GM12874 (cell line): ENCODE data around the gene YPEL5.

ENCODE experiments used
- TF ChIP-seq, protein P1 (sequence below): IDR thresholded peaks from 2 replicates; pipeline ENCODE4 v1.5.1; 2011; ENCODE audit warnings: low read depth, mild to moderate bottlenecking, control low read depth, low read length, moderate library complexity; ENCODE audit not compliant: insufficient read depth

Gene YPEL5

DNA sequence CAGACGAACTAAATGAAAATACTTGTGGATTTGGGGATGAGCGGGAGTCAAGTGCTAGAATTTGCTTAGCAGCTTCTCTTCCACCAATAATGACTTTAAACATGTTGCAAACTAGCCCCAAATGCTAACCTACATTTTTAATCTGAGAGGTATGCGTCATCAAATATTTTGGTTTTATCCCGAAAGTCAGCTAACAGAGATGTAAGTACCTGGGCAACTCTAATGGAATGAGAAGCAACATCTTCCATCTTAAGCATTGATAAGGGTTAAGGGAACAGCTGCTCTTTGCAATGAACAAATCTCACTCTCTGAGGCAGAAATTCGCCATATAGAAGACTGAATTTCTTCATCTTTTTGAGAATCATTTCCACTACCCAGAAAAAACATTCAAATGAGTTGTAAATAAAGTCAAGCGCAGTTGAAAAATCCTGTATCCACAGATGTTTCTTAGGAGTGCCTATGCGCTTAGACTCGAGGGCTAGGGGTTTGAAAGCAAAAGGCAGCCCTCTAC is 926 bp upstream of the YPEL5 start:
- TF ChIP-seq, protein P1, sequence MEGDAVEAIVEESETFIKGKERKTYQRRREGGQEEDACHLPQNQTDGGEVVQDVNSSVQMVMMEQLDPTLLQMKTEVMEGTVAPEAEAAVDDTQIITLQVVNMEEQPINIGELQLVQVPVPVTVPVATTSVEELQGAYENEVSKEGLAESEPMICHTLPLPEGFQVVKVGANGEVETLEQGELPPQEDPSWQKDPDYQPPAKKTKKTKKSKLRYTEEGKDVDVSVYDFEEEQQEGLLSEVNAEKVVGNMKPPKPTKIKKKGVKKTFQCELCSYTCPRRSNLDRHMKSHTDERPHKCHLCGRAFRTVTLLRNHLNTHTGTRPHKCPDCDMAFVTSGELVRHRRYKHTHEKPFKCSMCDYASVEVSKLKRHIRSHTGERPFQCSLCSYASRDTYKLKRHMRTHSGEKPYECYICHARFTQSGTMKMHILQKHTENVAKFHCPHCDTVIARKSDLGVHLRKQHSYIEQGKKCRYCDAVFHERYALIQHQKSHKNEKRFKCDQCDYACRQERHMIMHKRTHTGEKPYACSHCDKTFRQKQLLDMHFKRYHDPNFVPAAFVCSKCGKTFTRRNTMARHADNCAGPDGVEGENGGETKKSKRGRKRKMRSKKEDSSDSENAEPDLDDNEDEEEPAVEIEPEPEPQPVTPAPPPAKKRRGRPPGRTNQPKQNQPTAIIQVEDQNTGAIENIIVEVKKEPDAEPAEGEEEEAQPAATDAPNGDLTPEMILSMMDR: no peak

GRCh38 chr2:30147196-30147714 is 448 bp downstream of the YPEL5 start:
- TF ChIP-seq, protein P1: no peak

GRCh38 chr2:30147715-30148610 is 1.2 kb downstream of the YPEL5 start:
- TF ChIP-seq, protein P1: peak; percentile 45

DNA sequence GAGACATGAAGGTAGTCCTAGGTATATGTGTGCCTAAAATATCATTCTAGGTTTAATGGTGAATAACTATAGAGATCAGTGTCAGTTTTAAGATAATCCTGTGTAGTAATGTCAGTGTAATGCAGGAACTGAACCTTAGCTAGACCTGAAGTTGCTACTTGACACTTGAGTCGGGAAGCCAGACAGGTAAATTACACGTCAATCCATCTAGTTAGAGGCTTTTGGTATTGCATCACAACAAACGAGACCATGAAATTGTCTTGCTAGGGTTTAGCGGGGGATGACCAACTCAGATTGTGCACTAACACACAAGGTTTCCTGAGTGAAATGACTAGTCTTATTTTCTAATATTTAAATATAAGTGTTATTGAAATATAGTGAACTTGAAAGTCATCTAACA is 2.0 kb downstream of the YPEL5 start:
- TF ChIP-seq, protein P1: no peak

DNA sequence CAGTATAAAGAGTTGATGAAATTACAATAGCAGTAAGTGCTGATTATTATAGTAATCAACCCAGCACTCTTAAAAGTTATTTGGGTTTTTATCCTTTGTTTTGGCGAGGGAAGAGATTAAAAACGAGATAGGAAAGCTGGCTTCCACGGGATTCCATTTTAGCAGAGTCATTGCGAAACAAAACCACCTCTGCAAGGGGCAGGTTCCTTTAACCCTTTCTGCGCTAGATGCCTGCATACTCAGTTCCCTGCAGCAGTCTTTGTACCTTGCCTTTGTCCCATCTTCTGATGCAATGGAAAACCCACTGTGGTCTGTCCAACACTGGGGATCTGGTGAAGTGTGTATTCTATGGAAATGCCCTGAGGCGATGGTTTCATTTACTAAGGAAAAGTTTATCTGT is 2.7 kb downstream of the YPEL5 start:
- TF ChIP-seq, protein P1: no peak

GRCh38 chr2:30149976-30150375 is 3.2 kb downstream of the YPEL5 start:
- TF ChIP-seq, protein P1: no peak

GRCh38 chr2:30150786-30151185 is 4.0 kb downstream of the YPEL5 start:
- TF ChIP-seq, protein P1: no peak
